Left lobe of liver (tissue), 2 donors: ENCODE results near the gene RGS17. TPM values are rescaled to one million over a fixed set of nuclear protein-coding genes. Genes with fewer than 3 reads are reported as not detected.
"Not testable (repeated sequence)": the region's sequence is repeated elsewhere in the genome, so short reads cannot be mapped to it uniquely, and the experiment has no call there.

Source experiments
- ATAC-seq: fragments of 200-7000 bp; cut with Tn5 transposase; one replicate; pipeline ENCODE4 v1.9.1; 2020; ENCODE audit warnings: mild to moderate bottlenecking, moderate library complexity
- DNase-seq: peaks from one replicate; pipeline ENCODE4 v3.0.0-alpha.2; 2020; ENCODE audit warnings: low spot score
- total RNA-seq: library from RNA; stranded (reverse); gene quantifications from one replicate; pipeline ENCODE4 v1.2.1, GENCODE V29; 2021
- donor health status: DM: no; HTN: no; CAD: no; lungs with moderate emphysema.
- donor health status: DM: no; HTN: yes; CAD: no.

The RGS17 gene
- total RNA-seq, 1 donor from 2014 or later: not detected

GRCh38 chr6:152999538-152999937 is 131.5 kb downstream of the RGS17 start:
- not testable (repeated sequence) for ATAC-seq, DNase-seq

GRCh38 chr6:152993847-152994246 is 137.2 kb downstream of the RGS17 start:
- ATAC-seq: no peak
- DNase-seq: no peak

- ATAC-seq (no peak), DNase-seq (no peak)
These were observed 137.7 kb downstream of the RGS17 start for GRCh38 chr6:152993431-152993830.

- DNase-seq: no peak
- no peak for ATAC-seq
These were observed 144.1 kb downstream of the RGS17 start for GRCh38 chr6:152986978-152987377.

GRCh38 chr6:152985300-152985699 is 145.8 kb downstream of the RGS17 start:
- not testable (repeated sequence) for ATAC-seq, DNase-seq

GRCh38 chr6:152984513-152984872 is 146.6 kb downstream of the RGS17 start:
- ATAC-seq: no peak
- DNase-seq: no peak

- ATAC-seq: peak; percentile 9
- DNase-seq: peak; percentile 54
These were observed 147.2 kb downstream of the RGS17 start for GRCh38 chr6:152983637-152984512.

- peak; percentile 98 for DNase-seq
- peak; percentile 96 for ATAC-seq
These were observed 148.0 kb downstream of the RGS17 start, which contains the start of gene FBXO5 for GRCh38 chr6:152982904-152983636. Gene FBXO5, minus strand, starts transcription at chr6:152983041. Its CDS starts 82 bp downstream, at chr6:152982959.

- DNase-seq (peak; percentile 50), ATAC-seq (no peak)
These were observed 148.8 kb downstream of the RGS17 start for GRCh38 chr6:152981989-152982903.

- DNase-seq: no peak
These were observed 149.9 kb downstream of the RGS17 start for GRCh38 chr6:152981219-152981618.

GRCh38 chr6:152980656-152981055 is 150.4 kb downstream of the RGS17 start:
- no peak for DNase-seq
- no peak for ATAC-seq

More at GRCh38 chr6:152981219-152981618, 149.9 kb downstream of the RGS17 start:
- no peak for ATAC-seq

GRCh38 chr6:152979116-152979515 is 152.0 kb downstream of the RGS17 start:
- no peak for DNase-seq
- no peak for ATAC-seq

- DNase-seq: no peak
- no peak for ATAC-seq
These were observed 153.0 kb downstream of the RGS17 start for GRCh38 chr6:152978058-152978457.

GRCh38 chr6:152977556-152977955 is 153.5 kb downstream of the RGS17 start:
- DNase-seq (no peak), ATAC-seq (no peak)

- ATAC-seq: no peak
- DNase-seq: no peak
These were observed 154.3 kb downstream of the RGS17 start for GRCh38 chr6:152976749-152977148.

GRCh38 chr6:152975204-152975915 is 155.7 kb downstream of the RGS17 start:
- no peak for DNase-seq
- ATAC-seq: peak; percentile 92

GRCh38 chr6:152973916-152974315 is 157.2 kb downstream of the RGS17 start:
- DNase-seq (no peak), ATAC-seq (no peak)

- no peak for ATAC-seq
- DNase-seq: no peak
These were observed 161.2 kb downstream of the RGS17 start for GRCh38 chr6:152969688-152970418.

- not testable (repeated sequence) for ATAC-seq
These were observed 164.8 kb downstream of the RGS17 start for GRCh38 chr6:152966168-152966894.

More at GRCh38 chr6:152966168-152966894, 164.8 kb downstream of the RGS17 start:
- not testable (repeated sequence) for DNase-seq
